NCI-H1092 treated with DMSO at 0.1 percent for 48 hours (cell line): ENCODE results near the gene KLF7.

Experiments used
- DNase-seq: peaks from one replicate; lab custom pipeline; 2025; lab: John Stamatoyannopoulos, UW

KLF7 gene

DNA sequence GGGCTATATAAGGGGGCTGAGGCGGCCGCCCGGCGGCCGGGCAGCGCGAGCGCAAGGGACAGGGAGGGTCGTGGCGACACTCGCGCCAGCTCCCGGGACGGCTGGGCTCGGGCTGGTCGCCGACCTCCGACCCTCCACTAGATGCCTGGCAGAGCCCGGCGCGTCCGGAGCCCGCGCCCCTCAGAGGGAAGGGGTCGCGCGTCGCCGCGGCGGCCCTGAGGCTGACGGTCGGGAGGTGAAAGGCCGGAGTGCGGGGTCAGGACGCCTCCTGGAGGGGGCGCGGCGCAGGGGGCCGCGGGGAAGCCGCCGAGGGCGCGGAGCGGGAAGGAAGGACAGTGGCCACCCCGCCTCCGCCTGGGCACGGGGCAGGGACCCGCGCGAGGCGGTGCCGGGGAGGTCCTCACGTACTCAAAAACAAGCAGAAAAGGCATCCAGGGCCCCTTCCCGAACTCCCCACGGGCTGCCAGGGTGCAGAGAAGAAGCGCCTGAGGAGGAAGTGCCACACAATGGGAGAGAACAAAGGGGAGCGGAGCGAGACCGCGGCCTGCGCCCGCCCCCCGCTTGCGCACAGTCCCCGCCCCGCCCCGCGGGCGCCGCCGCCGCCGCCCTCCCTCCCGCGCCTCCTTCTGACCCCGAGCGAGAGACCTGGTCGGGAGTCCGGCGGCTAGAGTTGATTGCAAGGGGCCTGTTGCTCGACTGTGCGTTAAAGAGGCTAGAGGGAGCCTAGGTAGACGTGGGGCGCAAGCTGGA is 776 bp upstream of the KLF7 start:
- peak; percentile 74 for DNase-seq

DNA sequence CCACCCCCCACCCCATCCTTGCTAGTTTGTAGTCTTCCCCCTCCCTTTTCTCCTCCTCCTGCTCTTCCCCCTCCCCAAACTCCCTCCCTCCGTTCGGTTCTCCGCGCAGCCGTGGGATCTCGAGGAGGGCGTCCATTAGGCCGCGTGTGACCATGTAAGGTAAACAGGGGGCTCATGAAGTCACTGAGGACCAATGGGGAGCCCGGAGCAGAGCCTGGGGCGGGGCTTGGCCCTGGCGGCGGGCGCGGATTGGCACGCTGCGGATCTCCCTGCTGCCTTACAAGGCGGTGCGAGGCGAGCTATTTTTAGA is 246 bp upstream of the KLF7 start:
- peak; percentile 97 for DNase-seq

DNA sequence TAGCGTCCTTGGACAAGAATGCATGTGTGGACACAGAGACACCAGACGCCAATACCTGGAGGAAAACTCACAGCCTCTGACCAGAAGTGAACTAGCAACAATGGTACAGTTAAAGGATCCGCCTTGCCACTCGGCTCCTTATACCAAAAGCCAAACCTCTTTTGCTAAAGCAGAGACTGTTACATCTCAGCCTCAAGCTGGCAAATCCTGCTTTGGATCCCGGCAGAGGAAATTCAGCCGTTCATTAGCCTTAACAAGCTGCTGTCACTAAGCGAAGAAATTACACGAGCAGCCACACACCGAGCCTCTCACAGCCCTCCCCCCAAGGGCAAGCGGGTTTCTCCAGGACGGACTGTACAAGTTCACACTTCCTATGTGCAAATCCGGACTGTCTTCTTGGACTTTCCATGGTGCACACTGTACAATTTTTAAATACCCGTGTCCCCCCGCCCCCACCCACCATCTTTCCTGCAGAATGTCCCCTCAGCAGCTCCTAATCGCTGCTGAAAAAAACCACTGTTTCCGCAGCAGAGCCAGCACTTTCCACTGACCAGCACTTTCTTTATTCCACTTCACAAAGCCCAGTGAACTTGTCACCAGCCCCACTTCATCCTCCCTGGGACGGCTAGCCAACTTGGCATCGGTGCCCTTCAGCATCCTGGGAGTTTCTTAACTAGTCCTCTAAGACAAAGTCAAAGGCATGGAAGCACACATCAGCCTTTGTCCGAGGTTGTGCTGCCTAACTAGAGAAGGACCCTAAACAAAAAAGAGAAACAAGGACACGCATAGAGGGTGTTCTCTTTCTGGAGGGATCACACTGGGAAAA is 1.5 kb downstream of the KLF7 start:
- DNase-seq = peak; percentile 10

DNA sequence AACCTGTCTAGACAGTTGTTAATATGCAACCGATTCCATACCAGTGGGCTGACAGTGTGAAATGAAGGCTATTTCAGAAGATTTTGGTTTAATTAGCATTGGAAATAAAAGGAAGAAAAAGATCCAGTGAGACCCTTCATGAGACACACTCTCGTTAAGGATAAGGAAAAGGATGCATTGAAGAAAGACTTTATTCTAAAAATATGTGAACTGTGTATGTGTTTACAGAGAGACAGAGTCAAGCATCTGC is 2.1 kb downstream of the KLF7 start:
- no peak for DNase-seq

DNA sequence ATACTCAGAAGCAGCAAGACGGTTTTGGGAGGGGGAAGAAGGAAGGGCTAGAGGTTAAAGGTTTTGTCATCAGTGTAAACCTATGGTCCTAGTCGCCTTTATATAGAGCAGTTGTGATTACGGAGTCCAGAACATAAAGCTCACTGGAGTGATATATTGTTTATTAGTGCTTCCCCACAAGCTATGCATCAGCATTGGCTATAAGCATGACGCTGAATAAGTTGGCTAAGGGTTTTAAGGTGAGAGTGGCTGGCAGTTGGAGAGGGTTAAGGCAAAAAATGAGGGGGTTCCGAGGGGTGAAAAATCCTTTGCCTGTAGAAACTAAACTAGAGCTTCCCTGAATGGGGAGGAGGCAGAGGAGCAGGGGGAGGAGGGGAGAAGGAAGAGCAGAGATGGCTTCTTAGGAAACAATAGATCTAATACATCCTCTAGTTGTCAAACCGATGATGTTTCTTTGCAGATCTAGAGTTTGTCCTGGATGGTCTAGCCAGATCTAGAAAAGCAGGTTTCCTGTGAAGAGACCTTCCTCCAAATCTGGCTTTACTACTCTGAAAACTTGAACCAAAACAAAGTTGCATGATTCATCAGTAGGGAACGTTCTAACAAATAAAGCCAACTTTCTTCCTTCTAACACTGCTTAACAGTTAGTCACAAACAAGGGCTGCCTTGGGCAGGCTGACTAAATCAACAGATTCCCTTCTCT is 2.5 kb downstream of the KLF7 start:
- DNase-seq = no peak

DNA sequence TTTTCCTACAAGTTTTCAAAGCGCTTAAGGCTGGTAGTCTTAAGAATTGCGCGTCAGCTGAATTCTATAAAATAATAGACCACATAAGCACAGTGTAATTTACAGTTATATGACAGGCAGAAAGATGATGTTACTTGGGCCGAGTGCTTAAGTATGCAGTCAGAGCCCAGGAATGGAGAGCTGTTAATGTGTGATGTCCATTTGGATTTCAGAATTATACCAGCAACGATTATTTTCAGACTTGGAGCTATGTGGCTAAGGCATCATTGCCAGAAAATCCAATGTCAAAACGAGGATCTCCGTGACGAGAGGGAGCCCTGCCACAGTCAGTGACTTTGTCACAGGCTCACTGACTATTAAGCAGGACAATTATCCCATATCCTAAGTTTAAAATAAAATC is 3.4 kb downstream of the KLF7 start:
- DNase-seq = no peak

DNA sequence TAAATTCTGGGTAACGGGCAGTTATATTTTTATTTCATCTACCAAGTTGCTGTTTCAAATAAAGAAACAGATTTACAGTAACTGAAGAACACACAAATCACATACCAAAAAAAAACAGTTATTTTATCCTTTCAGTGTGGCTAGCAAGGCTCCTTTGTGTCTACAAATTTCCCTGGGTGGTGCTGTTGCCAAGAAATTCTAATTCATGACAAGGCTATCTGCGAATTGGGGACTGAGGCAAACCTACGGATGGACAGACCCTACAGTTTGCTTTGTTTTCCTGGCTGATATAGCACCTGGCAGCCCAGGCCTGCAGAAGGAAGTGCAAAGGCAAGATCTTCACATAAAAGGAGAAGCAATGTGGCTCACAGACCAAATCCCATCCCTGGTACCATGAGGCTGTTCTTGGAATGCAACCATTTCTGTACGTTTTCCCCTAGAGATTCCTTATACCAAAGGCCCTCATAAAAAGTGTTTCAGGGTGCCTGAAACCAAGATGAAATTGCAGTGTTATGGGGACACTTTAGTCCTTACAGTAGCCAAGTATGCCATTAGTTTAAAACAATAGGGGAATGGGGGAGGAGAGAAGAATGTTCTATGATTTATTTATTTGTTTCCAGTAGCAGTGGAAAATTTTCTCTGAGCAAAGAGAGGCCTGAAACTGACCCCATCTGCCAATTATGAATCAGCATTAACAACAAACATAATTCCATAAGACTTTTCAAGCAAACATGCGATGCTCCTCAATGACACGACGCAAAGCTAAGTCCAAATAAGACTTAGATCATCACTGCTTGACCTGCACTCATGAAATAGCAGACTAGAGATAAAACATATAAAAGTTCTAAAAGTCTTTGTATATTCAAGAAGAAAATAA is 4.3 kb downstream of the KLF7 start:
- DNase-seq = peak; percentile 17

DNA sequence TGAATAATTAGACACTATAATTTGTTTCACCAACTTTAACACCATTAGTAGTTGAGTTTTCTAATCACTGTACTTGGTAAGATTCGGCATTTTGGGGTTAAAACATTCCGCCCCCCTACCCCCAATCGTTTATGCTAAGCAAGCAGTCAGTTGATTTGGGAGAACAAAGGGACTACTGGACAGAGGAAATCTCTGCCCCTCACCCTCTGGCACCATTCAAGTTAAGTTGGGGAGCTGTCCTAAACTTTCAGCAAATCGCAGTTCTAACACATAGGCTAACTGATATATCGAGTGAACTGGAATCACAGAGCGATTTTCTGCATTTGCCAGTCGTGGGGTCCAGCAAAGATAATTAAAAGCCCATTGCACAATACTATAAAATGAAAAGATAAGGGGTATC is 5.6 kb downstream of the KLF7 start:
- no peak for DNase-seq

DNA sequence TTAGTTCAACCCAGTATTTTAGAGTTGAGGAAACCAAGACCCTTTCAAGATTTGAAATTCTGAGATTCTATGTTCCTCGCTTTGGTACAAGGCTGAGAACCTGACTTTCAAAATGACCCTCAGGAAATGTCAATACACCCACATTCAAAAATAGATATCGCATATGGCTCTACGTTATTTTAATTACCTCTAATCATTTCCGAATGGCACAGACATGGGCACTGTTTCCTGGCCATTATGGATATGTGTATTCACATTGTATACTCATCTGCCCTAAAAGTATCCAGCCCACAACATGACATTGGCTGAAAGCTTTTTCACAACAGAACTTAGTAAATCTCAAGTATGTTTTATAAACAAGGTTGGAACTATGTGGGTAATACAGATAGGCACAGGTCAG is 6.7 kb downstream of the KLF7 start:
- DNase-seq = no peak

DNA sequence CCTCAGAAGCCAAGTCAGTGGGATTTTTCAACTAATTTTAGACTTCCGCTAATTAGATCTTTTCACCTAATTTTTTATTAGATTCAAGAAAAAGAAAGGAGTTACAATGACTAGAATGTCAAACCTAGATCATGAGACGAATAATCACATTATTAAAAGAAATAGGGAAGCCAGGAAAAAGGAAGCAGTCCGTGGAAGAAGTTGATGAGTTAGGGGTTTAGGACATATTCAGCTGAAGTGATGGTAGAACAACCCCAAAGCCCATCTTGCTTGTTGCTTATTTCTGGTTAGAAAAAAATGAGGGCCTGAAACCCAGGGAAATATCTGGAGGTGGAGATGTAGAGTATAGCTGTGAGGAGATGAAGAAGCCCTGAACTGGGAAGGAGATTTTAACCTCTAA is 8.0 kb downstream of the KLF7 start:
- DNase-seq = no peak

DNA sequence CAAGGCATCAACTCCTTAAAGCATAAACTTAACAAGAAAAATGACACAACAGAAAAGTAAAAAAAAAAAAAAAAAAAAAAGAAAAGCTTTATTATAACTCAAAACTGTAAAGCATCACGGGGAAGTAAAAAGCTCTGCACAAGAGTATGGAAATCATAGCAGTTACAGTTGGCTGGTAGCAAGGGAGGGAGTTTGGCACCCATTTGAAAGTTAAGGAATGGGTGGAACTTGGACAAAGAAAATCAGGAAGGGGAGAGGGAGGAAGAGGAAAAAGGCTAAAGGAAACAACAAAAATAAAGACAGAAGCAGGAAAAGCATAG is 8.6 kb downstream of the KLF7 start:
- no peak for DNase-seq

DNA sequence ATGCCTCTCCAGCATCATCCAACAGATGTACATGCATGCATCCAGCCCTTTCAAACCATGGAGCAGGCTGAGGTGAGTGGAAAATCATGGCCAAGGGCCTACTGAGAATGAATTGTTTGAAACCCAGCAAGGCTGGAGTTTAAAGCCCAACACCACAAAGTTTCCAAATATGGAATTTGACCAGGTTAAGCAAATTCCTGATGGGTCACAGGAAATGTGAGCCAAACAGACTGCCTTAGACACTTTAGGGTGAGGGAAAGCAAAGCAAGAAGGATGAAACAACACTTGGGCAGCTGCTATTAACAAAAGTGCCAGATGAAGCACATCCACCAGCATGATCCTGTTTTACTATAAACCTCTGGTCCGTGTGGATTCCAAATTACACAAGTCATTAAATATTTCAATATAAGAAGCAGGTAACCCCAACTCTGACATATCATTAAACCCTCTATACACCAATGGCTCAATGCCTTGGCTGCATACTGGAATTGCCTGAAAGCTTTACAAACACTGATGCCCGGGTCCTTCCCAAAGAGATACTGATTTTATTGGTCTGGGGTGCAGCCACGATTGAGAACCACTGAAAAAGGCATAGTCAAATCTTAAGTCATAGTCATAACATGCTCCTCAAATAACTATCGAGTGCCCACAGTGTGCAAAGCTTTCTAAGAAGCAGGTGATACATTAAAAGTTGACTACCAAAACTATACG is 9.1 kb downstream of the KLF7 start:
- no peak for DNase-seq

DNA sequence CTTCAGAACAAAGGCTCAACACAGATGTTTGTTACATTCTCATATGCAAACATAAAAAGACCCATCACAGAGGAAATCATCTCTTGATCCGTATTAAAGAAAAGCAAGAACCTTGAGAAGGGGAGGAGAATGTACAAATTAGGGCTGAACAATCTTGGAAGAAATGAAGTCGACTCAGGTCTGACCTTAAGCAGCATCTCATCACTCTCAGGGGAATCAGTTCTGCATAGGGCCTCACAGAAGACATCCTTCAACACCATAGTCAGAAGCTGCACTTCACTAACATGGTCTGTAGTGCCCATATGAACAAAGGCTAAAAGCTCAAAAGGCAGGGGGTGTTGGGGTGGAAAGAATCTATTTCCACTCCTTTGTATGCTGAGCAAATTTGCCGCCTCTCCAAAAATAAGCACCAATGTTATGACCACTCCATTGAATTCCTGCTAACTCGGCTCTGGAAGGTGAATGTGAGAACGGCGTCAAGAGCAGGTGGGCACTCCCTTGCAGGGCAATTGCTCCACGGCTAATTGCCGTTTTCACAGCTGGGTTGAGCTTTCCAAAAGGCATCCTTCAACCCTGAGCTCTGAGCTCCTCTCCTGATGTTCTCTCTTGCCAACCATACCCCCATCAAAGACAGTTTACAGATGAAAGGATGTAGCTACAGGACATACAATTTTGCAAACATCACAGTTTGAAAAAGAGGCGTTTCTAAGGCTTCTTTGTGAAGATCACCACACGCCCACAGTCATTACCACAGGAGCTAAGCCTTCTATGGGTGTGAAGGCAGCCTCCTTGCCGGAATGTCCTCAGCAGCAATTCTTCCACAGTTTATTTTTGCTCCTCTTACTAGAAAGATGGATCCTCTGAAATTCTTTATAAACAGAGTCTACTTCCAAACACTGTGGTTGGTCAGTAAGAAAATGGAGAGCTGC is 10.0 kb downstream of the KLF7 start:
- peak; percentile 31 for DNase-seq

DNA sequence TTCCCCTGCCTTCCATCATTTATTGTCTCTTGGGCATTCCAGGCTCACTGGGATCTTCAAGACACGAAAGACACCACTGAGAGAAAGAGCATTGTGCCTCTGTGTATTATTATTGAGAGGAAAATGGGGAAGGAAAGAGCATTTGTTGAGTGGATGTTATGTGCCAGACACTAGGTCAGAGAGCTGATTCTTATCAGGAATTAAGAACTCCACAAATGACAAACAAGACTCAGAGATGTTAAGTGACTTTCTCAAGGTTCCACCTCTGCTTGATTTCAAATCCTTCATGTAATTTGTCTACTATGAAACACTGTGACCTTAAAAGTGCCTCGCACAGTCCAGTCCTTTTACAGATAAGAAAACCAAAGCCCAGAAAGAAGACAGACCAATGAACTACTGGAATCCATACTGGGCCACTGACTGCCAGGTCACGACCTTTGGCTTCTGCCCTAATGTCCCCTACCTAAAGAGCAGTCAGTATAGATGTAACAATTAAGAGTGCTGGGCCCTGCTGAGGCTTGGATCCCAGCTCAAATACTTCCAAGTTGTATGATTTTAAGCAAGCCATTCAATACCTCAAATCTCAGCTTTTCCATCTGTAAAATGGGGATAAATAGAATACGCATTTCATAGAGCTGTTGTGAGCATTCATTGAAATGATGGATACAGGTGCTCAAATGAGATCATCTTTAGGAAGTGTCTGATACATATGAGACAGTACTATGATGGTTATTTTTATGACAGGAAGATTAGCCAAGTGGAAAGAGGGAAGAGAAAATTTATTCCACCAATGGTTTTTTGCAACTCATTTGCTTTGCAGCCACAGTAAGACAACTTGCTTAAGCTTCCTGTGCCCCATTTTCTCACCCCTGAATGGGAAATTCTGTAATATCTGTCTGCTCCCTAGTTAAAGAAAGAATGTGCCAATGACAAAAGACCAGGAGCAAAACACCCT is 10.9 kb downstream of the KLF7 start:
- no peak for DNase-seq

DNA sequence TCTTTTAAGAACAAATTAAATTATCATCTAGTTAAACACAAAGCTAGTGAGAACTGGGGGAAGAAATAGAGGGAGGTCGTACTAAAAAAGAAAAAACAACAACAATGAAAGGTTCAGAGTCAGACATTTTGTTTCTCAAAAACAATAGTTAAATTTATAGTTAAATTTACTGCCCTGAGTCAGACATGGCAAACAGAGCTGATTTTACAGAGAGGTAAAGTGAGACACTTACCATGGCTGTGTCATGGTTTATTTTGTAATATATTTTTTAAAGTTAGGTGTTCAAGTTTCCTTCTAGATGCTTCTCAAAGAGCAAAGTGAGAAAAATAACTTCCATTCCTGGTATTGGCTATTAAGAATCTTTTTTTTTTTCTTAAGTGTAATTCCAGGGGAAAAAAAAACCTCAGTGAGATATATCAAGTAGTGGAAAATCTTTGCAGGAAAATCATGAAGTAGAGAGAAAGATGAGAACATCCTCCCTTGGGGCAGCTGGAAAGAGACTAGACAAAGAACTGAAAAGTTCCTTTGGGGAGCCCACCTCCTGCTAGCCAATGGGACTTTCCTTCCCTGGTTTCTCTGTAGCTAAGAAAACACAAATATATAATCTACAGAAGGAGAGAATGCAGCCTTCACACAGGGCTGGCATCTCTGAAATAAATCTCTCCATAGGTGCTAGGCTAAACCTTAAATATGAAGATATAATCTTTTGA is 12.3 kb downstream of the KLF7 start:
- DNase-seq = no peak

DNA sequence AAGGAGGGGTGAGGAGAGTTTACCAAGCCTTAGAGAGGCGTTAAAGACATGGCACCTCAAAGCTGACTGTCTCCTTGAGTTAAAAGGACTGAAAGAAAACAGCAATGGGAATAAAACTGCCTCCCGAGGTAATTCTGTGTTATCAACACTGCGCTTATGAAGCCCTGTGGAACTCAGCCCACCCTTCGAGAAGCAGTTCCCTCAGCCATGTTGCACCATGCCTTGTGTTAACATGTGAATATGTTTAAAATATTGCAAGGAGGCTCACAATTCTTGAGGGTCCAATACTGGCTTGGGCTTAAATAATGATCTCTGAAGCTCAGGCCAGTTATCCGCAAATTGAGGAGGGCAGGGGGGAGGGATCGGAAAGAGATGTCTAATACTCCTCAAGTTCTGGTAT is 14.7 kb downstream of the KLF7 start:
- DNase-seq = no peak

DNA sequence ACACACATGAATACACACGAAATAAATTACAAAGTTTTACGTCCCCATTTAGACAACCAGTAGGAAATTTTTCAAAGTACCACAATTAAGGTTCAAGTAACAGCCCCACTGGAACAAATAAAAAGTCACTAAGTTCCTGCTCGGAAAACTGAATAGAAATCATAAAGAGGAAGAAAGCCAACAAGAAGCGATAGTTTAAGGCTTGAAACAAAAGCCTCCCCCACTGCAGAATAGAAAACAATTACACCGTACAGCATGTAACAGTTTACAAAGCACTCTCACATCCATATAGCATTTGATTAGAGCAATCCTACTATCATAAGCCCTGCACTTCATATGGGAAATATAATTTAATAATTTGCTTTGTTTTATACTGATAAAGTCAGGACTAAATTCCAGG is 15.5 kb downstream of the KLF7 start:
- DNase-seq = no peak

DNA sequence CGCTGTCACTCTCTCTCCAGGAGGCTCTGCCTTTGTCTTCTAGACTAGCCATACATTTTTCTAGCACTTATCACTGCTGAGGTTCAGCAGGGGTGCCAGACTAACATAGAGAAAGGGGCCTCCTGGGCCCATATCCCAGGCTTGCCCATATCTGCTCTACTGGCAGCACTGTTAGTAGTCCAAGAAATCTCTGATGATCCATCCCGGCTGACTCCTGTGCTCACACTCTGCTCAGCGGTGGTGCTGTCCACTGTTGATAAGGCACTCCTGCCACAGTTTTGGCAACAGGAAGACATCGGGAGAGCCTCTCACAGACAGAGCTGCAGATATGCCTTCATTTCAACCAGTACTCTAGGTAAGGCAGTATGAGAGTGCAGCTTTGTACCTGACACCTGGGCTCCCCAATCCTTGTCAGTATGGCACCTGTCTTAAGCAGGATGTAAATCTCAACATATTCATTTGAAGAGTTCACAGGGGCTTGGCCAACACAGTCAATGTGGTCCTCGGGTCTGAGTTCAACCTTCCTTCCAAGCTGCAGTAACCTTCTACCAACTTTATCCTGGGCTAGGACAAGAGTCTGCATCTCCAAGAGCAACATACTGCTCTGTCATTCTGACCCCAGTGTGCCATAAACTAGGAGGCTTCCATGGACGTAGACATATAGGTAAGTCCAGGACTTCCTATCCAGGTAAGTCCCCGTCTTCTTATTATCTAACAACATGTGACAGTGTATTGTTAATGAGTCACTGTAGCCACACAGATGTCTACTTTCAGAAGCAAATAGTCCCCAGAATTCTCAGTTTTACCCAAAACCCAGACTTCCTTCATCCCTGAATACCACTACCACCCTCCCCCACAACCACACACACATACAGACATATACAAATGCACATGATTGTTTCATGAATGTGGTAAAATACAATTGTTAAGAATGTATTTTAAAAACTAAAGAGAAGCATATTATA is 16.2 kb downstream of the KLF7 start:
- DNase-seq = no peak
